Measurements from ENCODE around the gene ALDH1L1.

- TF ChIP-seq POLR2A (IDR thresholded peaks at IDR 0.05; ENCODE audit: control extremely low read depth in 1 of 2, low read depth in 2 of 2, low read length in 2 of 2) (no peak), EZH2 (IDR thresholded peaks at IDR 0.05; ENCODE audit: low read depth, low read length, severe bottlenecking) (no peak), RNF2 (IDR thresholded peaks at IDR 0.05; ENCODE audit: borderline replicate concordance, low read depth, low read length, missing control alignments, poor library complexity, severe bottlenecking) (no peak), USF2 (IDR thresholded peaks at IDR 0.05; ENCODE audit: low read length) (no peak), POLR2AphosphoS5 (IDR thresholded peaks at IDR 0.05; ENCODE audit: low read depth, low read length) (no peak), RFX5 (IDR thresholded peaks at IDR 0.05; ENCODE audit: borderline replicate concordance, low read depth, low read length) (no peak), MAX (IDR thresholded peaks at IDR 0.05) (no peak), CTCF (IDR thresholded peaks at IDR 0.05; ENCODE audit: control extremely low read depth in 1 of 3, insufficient read depth in 1 of 3, low read depth in 1 of 3, low read length in 3 of 3) (no peak), BRCA1 (IDR thresholded peaks at IDR 0.05; ENCODE audit: low read depth, low read length) (no peak), KDM5A (IDR thresholded peaks at IDR 0.05; ENCODE audit: low read length) (no peak), HDAC2 (IDR thresholded peaks at IDR 0.05; ENCODE audit: borderline replicate concordance in 1 of 2, low read depth in 2 of 2, low read length in 2 of 2) (no peak), EP300 (IDR thresholded peaks at IDR 0.05; ENCODE audit: borderline replicate concordance in 1 of 2, low read depth in 2 of 2, low read length in 2 of 2) (no peak), TAF7 (optimal IDR thresholded peaks at IDR 0.05; ENCODE audit: borderline replicate concordance, low read depth, low read length) (no peak)
These were observed 20.9 kb downstream of the ALDH1L1 start for GRCh38 chr3:126159476-126159875.
